PFSK-1 (cell line): ENCODE data around the gene NRG3.

Source experiments
- POLR2AphosphoS5 ChIP-seq: IDR thresholded peaks from 2 replicates; pipeline ENCODE4 v1.6.1; 2012; ENCODE audit warnings: low read depth, mild to moderate bottlenecking, control low read depth, low read length, moderate library complexity
- REST ChIP-seq, 2 experiments: IDR thresholded peaks; 2 replicates each; pipeline versions ENCODE4 v1.6.1 to v1.8.0; 2011 to 2012; ENCODE audit warnings: low read depth in 2 of 2, low read length in 2 of 2, control low read depth in 1 of 2, inconsistent platforms in 1 of 2, mild to moderate bottlenecking in 1 of 2, moderate library complexity in 1 of 2; ENCODE audit not compliant: insufficient read depth in 1 of 2

GRCh38 chr10:82575318-82575717 is 700.3 kb downstream of the NRG3 start:
- TF ChIP-seq POLR2AphosphoS5, result no peak
- TF ChIP-seq REST (IDR thresholded peaks at IDR 0.05; ENCODE audit: insufficient read depth in 1 of 2, low read depth in 2 of 2, low read length in 2 of 2), result no peak
